Endodermal cell (in vitro differentiated cells): Measurements from ENCODE around the gene SLIT3. TPM values are rescaled to one million over a fixed set of nuclear protein-coding genes. Genes with fewer than 3 reads are reported as not detected.

Experiments used
- DNase-seq: peaks from one replicate; pipeline ENCODE4 v3.0.0-alpha.2; 2017
- H3K27ac ChIP-seq: 2 replicates; pipeline ENCODE4 v1.5.1; 2013; ENCODE audit warnings: mild to moderate bottlenecking, low read depth, low read length, moderate library complexity
- H3K27me3 ChIP-seq: 2 replicates; pipeline ENCODE4 v1.6.1; 2013; ENCODE audit warnings: mild to moderate bottlenecking, low read length, moderate library complexity; ENCODE audit not compliant: insufficient read depth, control insufficient read depth, poor library complexity, severe bottlenecking
- H3K36me3 ChIP-seq: 2 replicates; pipeline ENCODE4 v1.7.0; 2013; ENCODE audit warnings: mild to moderate bottlenecking, low read length, moderate library complexity; ENCODE audit not compliant: control insufficient read depth, insufficient read depth
- H3K4me1 ChIP-seq: one replicate; pipeline ENCODE4 v1.7.0; 2013; ENCODE audit warnings: low read length; ENCODE audit not compliant: control insufficient read depth, insufficient read depth
- H3K4me3 ChIP-seq: 2 replicates; pipeline ENCODE4 v1.5.1; 2013; ENCODE audit warnings: mild to moderate bottlenecking, low read length, moderate library complexity
- H3K9ac ChIP-seq: 2 replicates; pipeline ENCODE4 v1.6.1; 2013; ENCODE audit warnings: mild to moderate bottlenecking, low read length, moderate library complexity; ENCODE audit not compliant: poor library complexity, severe bottlenecking; ENCODE audit errors: extremely low read depth
- H3K9me3 ChIP-seq: 2 replicates; pipeline ENCODE4 v1.6.1; 2013; ENCODE audit warnings: mild to moderate bottlenecking, low read length, moderate library complexity; ENCODE audit not compliant: control insufficient read depth
- H3K27ac Mint-ChIP-seq: 2 replicates; pipeline ENCODE4 v1.8.0; 2020; ENCODE audit warnings: mixed read lengths
- H3K27me3 Mint-ChIP-seq: 2 replicates; pipeline ENCODE4 v1.8.0; 2021; ENCODE audit warnings: mild to moderate bottlenecking, mixed read lengths; ENCODE audit not compliant: insufficient read depth
- H3K36me3 Mint-ChIP-seq: 2 replicates; pipeline ENCODE4 v1.8.0; 2020; ENCODE audit warnings: low read depth, mixed read lengths
- H3K4me1 Mint-ChIP-seq: 2 replicates; pipeline ENCODE4 v1.8.0; 2020; ENCODE audit warnings: mixed read lengths
- H3K4me3 Mint-ChIP-seq: 2 replicates; pipeline ENCODE4 v1.8.0; 2020; ENCODE audit warnings: mild to moderate bottlenecking, moderate library complexity, mixed read lengths
- H3K9me3 Mint-ChIP-seq: 2 replicates; pipeline ENCODE4 v1.8.0; 2020; ENCODE audit warnings: mild to moderate bottlenecking, mixed read lengths
- CTCF ChIP-seq: fragments of 200-600 bp; sonication (generic); conservative IDR thresholded peaks from 2 replicates; pipeline ENCODE4 v1.5.0; 2021; ENCODE audit warnings: antibody characterized with exemption, mild to moderate bottlenecking
- WGBS, 2 experiments: methylation state at CpG; one replicate each; pipeline versions ENCODE4 v1.1.5 to v1.1.7; 2013; ENCODE audit warnings: missing lambda C conversion rate in 2 of 2, mixed read lengths in 1 of 2; ENCODE audit not compliant: insufficient coverage in 1 of 2, insufficient read length in 1 of 2; 5-methylcytosine and 5-hydroxymethylcytosine counted together
- total RNA-seq, 2 donors: library from RNA; stranded (reverse); fragmentation: NEBNext Ultra II Directional in 1 of 2; extraction: Animal tissue kit (Norgen Biotek cat#: 25700) in 1 of 2; gene quantifications; 2 replicates in 1 of 2; 3 replicates in 1 of 2; pipeline ENCODE4 v1.2.1, GENCODE V29; 2021

Gene SLIT3
- total RNA-seq, 2 donors from 2014 or later: 2.5 to 3.4 TPM

DNA sequence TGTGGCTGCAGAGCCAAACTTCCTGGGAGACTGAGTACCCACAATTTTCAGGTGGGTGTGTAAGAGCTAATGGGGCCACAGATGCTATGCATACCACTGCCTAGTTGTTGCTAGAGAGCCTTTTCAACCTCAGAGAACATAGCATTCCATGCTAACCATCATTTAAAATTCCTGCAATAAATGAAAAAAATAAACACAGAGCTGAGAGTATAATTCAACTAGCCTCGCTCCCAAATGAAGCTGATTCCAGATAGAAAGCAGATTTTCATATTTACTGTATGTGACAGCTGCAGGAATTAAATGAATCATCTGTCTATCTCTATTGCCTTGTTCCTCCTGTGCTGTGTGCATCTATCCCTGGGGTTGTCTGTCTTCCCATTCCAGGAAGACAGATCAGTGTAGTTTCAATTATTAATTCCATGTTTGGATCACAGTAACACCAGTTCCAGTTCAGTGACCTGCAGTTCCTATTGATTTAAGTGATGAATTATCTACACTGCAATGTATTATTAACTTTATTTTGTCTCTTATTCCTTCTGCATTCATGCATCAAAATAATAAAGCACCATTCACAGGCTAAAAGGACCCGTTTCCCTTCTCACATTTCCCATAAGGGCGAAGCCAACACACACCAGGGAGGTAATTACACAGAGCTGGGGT, 324.5 kb downstream of the SLIT3 start:
- Mint-ChIP-seq H3K4me1 (peaks cover 18% of the 10 kb centered on the region), H3K9me3 (no peaks in the 10 kb centered on the region), H3K27ac (no peak overlapping the region), H3K4me3 (no peak overlapping the region), H3K36me3 (no peaks in the 10 kb centered on the region), H3K27me3 (peaks cover 20% of the 10 kb centered on the region)
- 84 to 100% methylated on average over 1 to 3 of the region's 3 CpGs for WGBS, 2 experiments
- no peak for TF ChIP-seq CTCF
- Histone ChIP-seq H3K9ac (no peak overlapping the region), H3K36me3 (no peaks in the 10 kb centered on the region), H3K27ac (no peak overlapping the region), H3K9me3 (no peaks in the 10 kb centered on the region), H3K4me3 (no peak overlapping the region), H3K4me1 (no peaks in the 10 kb centered on the region), H3K27me3 (peaks cover 11% of the 10 kb centered on the region)
- DNase-seq: no peak

DNA sequence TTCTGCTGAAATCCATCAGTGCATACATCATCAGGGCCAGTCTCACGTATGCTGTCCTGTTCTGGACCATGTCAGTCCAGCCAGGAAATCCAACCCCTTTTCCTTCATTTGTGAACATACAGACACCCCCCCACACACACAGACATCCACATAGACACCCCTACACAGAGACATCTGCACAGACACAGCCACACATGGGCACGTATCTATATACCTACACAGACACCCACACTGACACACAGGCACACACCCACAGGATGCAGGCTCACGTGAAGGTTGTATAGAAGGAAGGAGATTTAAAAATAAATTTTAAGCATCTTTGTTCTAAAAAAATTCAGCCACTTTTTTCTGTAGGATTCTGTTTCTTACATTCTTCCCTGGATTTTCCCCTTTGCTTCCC, 325.6 kb downstream of the SLIT3 start:
- TF ChIP-seq CTCF: no peak
- H3K36me3 ChIP-seq: no peaks in the 10 kb centered on the region
- H3K27ac Mint-ChIP-seq: no peak overlapping the region
- H3K27ac ChIP-seq: no peak overlapping the region
- H3K27me3 Mint-ChIP-seq: peaks cover 20% of the 10 kb centered on the region
- H3K27me3 ChIP-seq: peaks cover 11% of the 10 kb centered on the region
- H3K4me3 ChIP-seq: no peak overlapping the region
- DNase-seq: no peak
- peaks cover 18% of the 10 kb centered on the region for H3K4me1 Mint-ChIP-seq
- no peaks in the 10 kb centered on the region for H3K9me3 ChIP-seq
- 86% methylated on average over 2 of the region's 3 CpGs; no CpG with 5 or more reads in 1 of the 2 experiments for WGBS, 2 experiments
- no peaks in the 10 kb centered on the region for H3K9me3 Mint-ChIP-seq
- no peak overlapping the region for H3K4me3 Mint-ChIP-seq
- no peak overlapping the region for H3K9ac ChIP-seq
- no peaks in the 10 kb centered on the region for H3K36me3 Mint-ChIP-seq
- H3K4me1 ChIP-seq: no peaks in the 10 kb centered on the region

GRCh38 chr5:168974082-168974481, 326.9 kb downstream of the SLIT3 start:
- no peak overlapping the region for H3K4me3 Mint-ChIP-seq
- TF ChIP-seq CTCF: no peak
- H3K4me1 ChIP-seq: no peaks in the 10 kb centered on the region
- no peak overlapping the region for H3K27ac ChIP-seq
- H3K27me3 ChIP-seq: peaks cover 15% of the 10 kb centered on the region
- H3K9ac ChIP-seq: no peak overlapping the region
- no peaks in the 10 kb centered on the region for H3K36me3 Mint-ChIP-seq
- no peaks in the 10 kb centered on the region for H3K9me3 ChIP-seq
- peaks cover 18% of the 10 kb centered on the region for H3K4me1 Mint-ChIP-seq
- no peak overlapping the region for H3K27ac Mint-ChIP-seq
- H3K4me3 ChIP-seq: no peak overlapping the region
- no peaks in the 10 kb centered on the region for H3K9me3 Mint-ChIP-seq
- H3K36me3 ChIP-seq: no peaks in the 10 kb centered on the region
- no peak for DNase-seq
- 89 to 100% methylated on average over 2 of the region's 2 CpGs for WGBS, 2 experiments
- peaks cover 17% of the 10 kb centered on the region for H3K27me3 Mint-ChIP-seq
